HepG2 (cell line): ENCODE measurements around the gene C20orf96. TPM values are rescaled to one million over a fixed set of nuclear protein-coding genes. Genes with fewer than 3 reads are reported as not detected.
A peak's percentile ranks its signal among the peaks of the same experiment; 100 is the strongest.

Experiments
- FOXP1 ChIP-seq, 2 experiments: fragments of 450-650 bp in 1 of 2; IDR thresholded peaks; 2 replicates each; pipeline ENCODE4 v1.6.1; 2017 to 2018; ENCODE audit warnings: antibody characterized with exemption in 1 of 2
- HNRNPLL ChIP-seq: fragments of 200-400 bp; formaldehyde crosslinking; IDR thresholded peaks from 2 replicates; pipeline ENCODE4 v1.6.1; 2017; ENCODE audit warnings: mild to moderate bottlenecking, low read depth, low read length; ENCODE audit not compliant: poor library complexity, severe bottlenecking
- HOXA3 ChIP-seq: sonication (generic); formaldehyde crosslinking; IDR thresholded peaks from 2 replicates; pipeline ENCODE4 v1.5.0; 2020; ENCODE audit warnings: missing genetic modification reagents
- KMT2A ChIP-seq: sonication (generic); formaldehyde crosslinking; IDR thresholded peaks from 2 replicates; pipeline ENCODE4 v1.4.0; 2020; ENCODE audit warnings: missing genetic modification reagents
- KMT2B ChIP-seq: IDR thresholded peaks from 2 replicates; pipeline ENCODE4 v1.6.1; 2016; ENCODE audit warnings: missing genetic modification reagents, missing compliant biosample characterization
- MXD1 ChIP-seq: sonication (generic); formaldehyde crosslinking; IDR thresholded peaks from 2 replicates; pipeline ENCODE4 v1.4.0; 2020; ENCODE audit warnings: mild to moderate bottlenecking, missing genetic modification reagents
- MXD4 ChIP-seq: IDR thresholded peaks from 2 replicates; pipeline ENCODE4 v1.6.1; 2016; ENCODE audit warnings: mild to moderate bottlenecking, missing biosample characterization, missing genetic modification reagents
- POLR2AphosphoS5 ChIP-seq: IDR thresholded peaks from 2 replicates; pipeline ENCODE4 v1.6.1; 2012; ENCODE audit warnings: low read depth, low read length
- PRPF4 ChIP-seq: fragments of 200-400 bp; formaldehyde crosslinking; IDR thresholded peaks from 2 replicates; pipeline ENCODE4 v1.6.1; 2016; ENCODE audit warnings: low read length, low read depth; ENCODE audit not compliant: poor library complexity, severe bottlenecking
- SAFB2 ChIP-seq: sonication (generic); formaldehyde crosslinking; IDR thresholded peaks from 2 replicates; pipeline ENCODE4 v1.5.1; 2020; ENCODE audit warnings: missing genetic modification reagents, low read depth, mild to moderate bottlenecking, borderline replicate concordance
- SOX6 ChIP-seq, 2 experiments: fragments of 450-650 bp in 1 of 2; sonication (generic) in 1 of 2; formaldehyde crosslinking in 1 of 2; IDR thresholded peaks; 2 replicates each; pipeline versions ENCODE4 v1.4.0 to v1.6.1; 2017 to 2020; ENCODE audit warnings: antibody characterized with exemption in 1 of 2, mild to moderate bottlenecking in 1 of 2, missing genetic modification reagents in 1 of 2
- ZBED4 ChIP-seq: sonication (generic); formaldehyde crosslinking; IDR thresholded peaks from 2 replicates; pipeline ENCODE4 v1.4.0; 2020; ENCODE audit warnings: missing genetic modification reagents, borderline replicate concordance
- ZNF205 ChIP-seq: IDR thresholded peaks from 2 replicates; pipeline ENCODE4 v1.6.1; 2018; ENCODE audit warnings: missing biosample characterization, missing genetic modification reagents
- ZSCAN29 ChIP-seq: sonication (generic); formaldehyde crosslinking; conservative IDR thresholded peaks from 2 replicates; pipeline ENCODE4 v1.4.0; 2020; ENCODE audit warnings: mild to moderate bottlenecking, missing genetic modification reagents
- polyA plus RNA-seq, 8 experiments: library from polyadenylated mRNA; depleted of rRNA in 3 of 8; stranded (reverse) in 7 of 8; unstranded in 1 of 8; fragments of >200 nt; fragmentation: Illumina TruSeq in 4 of 8; extraction: Trizol in 4 of 8; gene quantifications; 2 replicates each; pipeline versions ENCODE4 v1.2.1 to v1.2.3, GENCODE V29; 2011 to 2016; ENCODE audit warnings: low read depth in 4 of 8, missing spikeins in 1 of 8, mixed read lengths in 1 of 8; ENCODE audit not compliant: insufficient read depth in 1 of 8
- total RNA-seq, 5 experiments: library from RNA; depleted of rRNA; stranded (reverse); fragments of >200 nt; fragmentation: Illumina TruSeq; extraction: Trizol; gene quantifications; 2 replicates each; pipeline ENCODE4 v1.2.3, GENCODE V29; 2016; ENCODE audit warnings: low read depth in 1 of 5
- TF ChIP-seq, protein P1 (sequence below): sonication (generic); formaldehyde crosslinking; IDR thresholded peaks from 2 replicates; pipeline ENCODE4 v1.5.0; 2020; ENCODE audit warnings: missing genetic modification reagents
- TF ChIP-seq, protein P2 (sequence below): sonication (generic); formaldehyde crosslinking; IDR thresholded peaks from 2 replicates; pipeline ENCODE4 v1.4.0; 2020; ENCODE audit warnings: low read depth, missing genetic modification reagents
- TF ChIP-seq, protein P3 (sequence below): sonication (generic); formaldehyde crosslinking; conservative IDR thresholded peaks from 2 replicates; pipeline ENCODE4 v1.5.0; 2020; ENCODE audit warnings: missing genetic modification reagents

The C20orf96 gene
- total and polyA plus RNA-seq, 2 of the 13 experiments (the other 11 are each of a cell fraction or from before 2014, with no cell fraction given), result 3.8 to 20.6 TPM

DNA sequence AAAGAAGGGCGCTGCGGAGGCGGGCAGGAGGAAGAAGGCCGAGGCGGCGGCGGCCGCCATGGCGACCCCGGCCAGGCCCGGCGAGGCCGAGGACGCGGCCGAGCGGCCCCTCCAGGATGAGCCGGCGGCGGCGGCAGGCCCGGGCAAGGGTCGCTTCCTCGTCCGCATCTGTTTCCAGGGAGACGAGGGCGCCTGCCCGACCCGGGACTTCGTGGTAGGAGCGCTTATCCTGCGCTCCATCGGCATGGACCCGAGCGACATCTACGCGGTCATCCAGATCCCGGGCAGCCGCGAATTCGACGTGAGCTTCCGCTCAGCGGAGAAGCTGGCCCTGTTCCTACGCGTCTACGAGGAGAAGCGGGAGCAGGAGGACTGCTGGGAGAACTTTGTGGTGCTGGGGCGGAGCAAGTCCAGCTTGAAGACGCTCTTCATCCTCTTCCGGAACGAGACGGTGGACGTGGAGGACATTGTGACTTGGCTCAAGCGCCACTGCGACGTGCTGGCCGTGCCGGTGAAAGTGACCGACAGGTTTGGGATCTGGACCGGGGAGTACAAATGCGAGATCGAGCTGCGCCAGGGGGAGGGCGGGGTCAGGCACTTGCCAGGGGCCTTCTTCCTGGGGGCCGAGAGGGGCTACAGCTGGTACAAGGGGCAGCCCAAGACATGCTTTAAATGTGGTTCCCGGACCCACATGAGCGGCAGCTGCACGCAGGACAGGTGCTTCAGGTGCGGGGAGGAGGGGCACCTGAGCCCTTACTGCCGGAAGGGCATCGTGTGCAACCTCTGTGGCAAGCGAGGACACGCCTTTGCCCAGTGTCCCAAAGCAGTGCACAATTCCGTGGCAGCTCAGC lies 7.6 kb upstream of the C20orf96 start (continued):
- TF ChIP-seq HNRNPLL (peak; percentile 58), ZBED4 (CRISPR knock-in tag) (peak; percentile 12; the same call in 1 of the 2 replicates), ZSCAN29 (peak; percentile 87; the same call in 1 of the 2 replicates), MXD4 (CRISPR knock-in tag) (peak; percentile 79; the same call in 1 of the 2 replicates), SOX6 (IDR thresholded peaks at IDR 0.05) (no peak), SOX6 (CRISPR knock-in tag; IDR thresholded peaks at IDR 0.05) (peak; percentile 48), HOXA3 (CRISPR knock-in tag) (peak; percentile 15; the same call in 1 of the 2 replicates), MXD1 (CRISPR knock-in tag) (peak; percentile 88; the same call in 1 of the 2 replicates), POLR2AphosphoS5 (peak; percentile 67), PRPF4 (no peak), ZNF205 (CRISPR knock-in tag) (peak; percentile 67), SAFB2 (CRISPR knock-in tag) (peak; percentile 57; the same call in 1 of the 2 replicates), KMT2B (CRISPR knock-in tag) (peak; percentile 72; the same call in 1 of the 2 replicates), FOXP1 (IDR thresholded peaks at IDR 0.05) (no peak), FOXP1 (CRISPR knock-in tag; IDR thresholded peaks at IDR 0.05) (no peak), KMT2A (peak; percentile 73)
- TF ChIP-seq, protein P1, sequence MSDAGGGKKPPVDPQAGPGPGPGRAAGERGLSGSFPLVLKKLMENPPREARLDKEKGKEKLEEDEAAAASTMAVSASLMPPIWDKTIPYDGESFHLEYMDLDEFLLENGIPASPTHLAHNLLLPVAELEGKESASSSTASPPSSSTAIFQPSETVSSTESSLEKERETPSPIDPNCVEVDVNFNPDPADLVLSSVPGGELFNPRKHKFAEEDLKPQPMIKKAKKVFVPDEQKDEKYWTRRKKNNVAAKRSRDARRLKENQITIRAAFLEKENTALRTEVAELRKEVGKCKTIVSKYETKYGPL, result no peak
- TF ChIP-seq, protein P2, sequence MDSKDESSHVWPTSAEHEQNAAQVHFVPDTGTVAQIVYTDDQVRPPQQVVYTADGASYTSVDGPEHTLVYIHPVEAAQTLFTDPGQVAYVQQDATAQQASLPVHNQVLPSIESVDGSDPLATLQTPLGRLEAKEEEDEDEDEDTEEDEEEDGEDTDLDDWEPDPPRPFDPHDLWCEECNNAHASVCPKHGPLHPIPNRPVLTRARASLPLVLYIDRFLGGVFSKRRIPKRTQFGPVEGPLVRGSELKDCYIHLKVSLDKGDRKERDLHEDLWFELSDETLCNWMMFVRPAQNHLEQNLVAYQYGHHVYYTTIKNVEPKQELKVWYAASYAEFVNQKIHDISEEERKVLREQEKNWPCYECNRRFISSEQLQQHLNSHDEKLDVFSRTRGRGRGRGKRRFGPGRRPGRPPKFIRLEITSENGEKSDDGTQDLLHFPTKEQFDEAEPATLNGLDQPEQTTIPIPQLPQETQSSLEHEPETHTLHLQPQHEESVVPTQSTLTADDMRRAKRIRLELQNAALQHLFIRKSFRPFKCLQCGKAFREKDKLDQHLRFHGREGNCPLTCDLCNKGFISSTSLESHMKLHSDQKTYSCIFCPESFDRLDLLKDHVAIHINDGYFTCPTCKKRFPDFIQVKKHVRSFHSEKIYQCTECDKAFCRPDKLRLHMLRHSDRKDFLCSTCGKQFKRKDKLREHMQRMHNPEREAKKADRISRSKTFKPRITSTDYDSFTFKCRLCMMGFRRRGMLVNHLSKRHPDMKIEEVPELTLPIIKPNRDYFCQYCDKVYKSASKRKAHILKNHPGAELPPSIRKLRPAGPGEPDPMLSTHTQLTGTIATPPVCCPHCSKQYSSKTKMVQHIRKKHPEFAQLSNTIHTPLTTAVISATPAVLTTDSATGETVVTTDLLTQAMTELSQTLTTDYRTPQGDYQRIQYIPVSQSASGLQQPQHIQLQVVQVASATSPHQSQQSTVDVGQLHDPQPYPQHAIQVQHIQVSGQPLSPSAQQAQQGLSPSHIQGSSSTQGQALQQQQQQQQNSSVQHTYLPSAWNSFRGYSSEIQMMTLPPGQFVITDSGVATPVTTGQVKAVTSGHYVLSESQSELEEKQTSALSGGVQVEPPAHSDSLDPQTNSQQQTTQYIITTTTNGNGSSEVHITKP, result 0 out of 2 replicates have a peak, but pooled peaks have one; percentile 14
- TF ChIP-seq, protein P3, sequence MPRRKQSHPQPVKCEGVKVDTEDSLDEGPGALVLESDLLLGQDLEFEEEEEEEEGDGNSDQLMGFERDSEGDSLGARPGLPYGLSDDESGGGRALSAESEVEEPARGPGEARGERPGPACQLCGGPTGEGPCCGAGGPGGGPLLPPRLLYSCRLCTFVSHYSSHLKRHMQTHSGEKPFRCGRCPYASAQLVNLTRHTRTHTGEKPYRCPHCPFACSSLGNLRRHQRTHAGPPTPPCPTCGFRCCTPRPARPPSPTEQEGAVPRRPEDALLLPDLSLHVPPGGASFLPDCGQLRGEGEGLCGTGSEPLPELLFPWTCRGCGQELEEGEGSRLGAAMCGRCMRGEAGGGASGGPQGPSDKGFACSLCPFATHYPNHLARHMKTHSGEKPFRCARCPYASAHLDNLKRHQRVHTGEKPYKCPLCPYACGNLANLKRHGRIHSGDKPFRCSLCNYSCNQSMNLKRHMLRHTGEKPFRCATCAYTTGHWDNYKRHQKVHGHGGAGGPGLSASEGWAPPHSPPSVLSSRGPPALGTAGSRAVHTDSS, result 0 out of 2 replicates have a peak, but pooled peaks have one; percentile 62
